Neuron (in vitro differentiated cells): ENCODE data around the gene DHRS2.

Source experiments
- H2AFZ ChIP-seq: one replicate; pipeline ENCODE4 v1.6.1; 2013; ENCODE audit warnings: low read depth, mild to moderate bottlenecking, inconsistent platforms, low read length, moderate library complexity
- H3K27me3 ChIP-seq: one replicate; pipeline ENCODE4 v1.6.1; 2013; ENCODE audit warnings: low read length; ENCODE audit not compliant: insufficient read depth
- H3K36me3 ChIP-seq: one replicate; pipeline ENCODE4 v1.6.1; 2013; ENCODE audit warnings: low read length; ENCODE audit not compliant: insufficient read depth
- H3K4me1 ChIP-seq: one replicate; pipeline ENCODE4 v1.6.1; 2013; ENCODE audit warnings: low read length; ENCODE audit not compliant: insufficient read depth
- H3K4me3 ChIP-seq: 2 replicates; pipeline ENCODE4 v1.5.1; 2013; ENCODE audit warnings: mild to moderate bottlenecking, low read length, moderate library complexity
- H3K9me3 ChIP-seq: one replicate; pipeline ENCODE4 v1.6.1; 2013; ENCODE audit warnings: low read length

DHRS2 gene

GRCh38 chr14:23641180-23641914 is 5.2 kb downstream of the DHRS2 start:
- no peak overlapping the region for H2AFZ ChIP-seq
- no peaks in the 10 kb centered on the region for H3K4me1 ChIP-seq
- peaks cover 9% of the 10 kb centered on the region for H3K27me3 ChIP-seq
- H3K9me3 ChIP-seq = no peaks in the 10 kb centered on the region
- H3K36me3 ChIP-seq = no peaks in the 10 kb centered on the region
- no peak overlapping the region for H3K4me3 ChIP-seq

GRCh38 chr14:23641915-23642588 is 5.9 kb downstream of the DHRS2 start:
- peaks cover 9% of the 10 kb centered on the region for H3K27me3 ChIP-seq
- no peaks in the 10 kb centered on the region for H3K36me3 ChIP-seq
- no peak overlapping the region for H2AFZ ChIP-seq
- H3K9me3 ChIP-seq = no peaks in the 10 kb centered on the region
- no peaks in the 10 kb centered on the region for H3K4me1 ChIP-seq
- no peak overlapping the region for H3K4me3 ChIP-seq

- Histone ChIP-seq H3K27me3 (peaks cover 16% of the 10 kb centered on the region), H3K36me3 (no peaks in the 10 kb centered on the region), H2AFZ (no peak overlapping the region), H3K9me3 (no peaks in the 10 kb centered on the region), H3K4me3 (no peak overlapping the region), H3K4me1 (no peaks in the 10 kb centered on the region)
Observed at GRCh38 chr14:23643533-23644194, 7.5 kb downstream of the DHRS2 start.

GRCh38 chr14:23644195-23644918 is 8.2 kb downstream of the DHRS2 start:
- Histone ChIP-seq H3K9me3 (no peaks in the 10 kb centered on the region), H3K4me3 (no peak overlapping the region), H3K36me3 (no peaks in the 10 kb centered on the region), H2AFZ (no peak overlapping the region), H3K27me3 (peaks cover 22% of the 10 kb centered on the region), H3K4me1 (no peaks in the 10 kb centered on the region)

GRCh38 chr14:23644919-23645336 is 8.8 kb downstream of the DHRS2 start:
- no peaks in the 10 kb centered on the region for H3K9me3 ChIP-seq
- no peak overlapping the region for H2AFZ ChIP-seq
- H3K4me3 ChIP-seq = no peak overlapping the region
- H3K36me3 ChIP-seq = no peaks in the 10 kb centered on the region
- no peaks in the 10 kb centered on the region for H3K4me1 ChIP-seq
- H3K27me3 ChIP-seq = peaks cover 27% of the 10 kb centered on the region

- Histone ChIP-seq H3K36me3 (no peaks in the 10 kb centered on the region), H3K4me1 (no peaks in the 10 kb centered on the region), H2AFZ (no peak overlapping the region), H3K27me3 (peaks cover 31% of the 10 kb centered on the region), H3K4me3 (no peak overlapping the region), H3K9me3 (no peaks in the 10 kb centered on the region)
Observed at GRCh38 chr14:23645504-23645811, 9.3 kb downstream of the DHRS2 start.

GRCh38 chr14:23645812-23646647 is 9.9 kb downstream of the DHRS2 start:
- Histone ChIP-seq H3K4me1 (no peaks in the 10 kb centered on the region), H3K4me3 (no peak overlapping the region), H2AFZ (no peak overlapping the region), H3K27me3 (peaks cover 35% of the 10 kb centered on the region), H3K36me3 (no peaks in the 10 kb centered on the region), H3K9me3 (no peaks in the 10 kb centered on the region)

GRCh38 chr14:23646648-23647549 is 10.7 kb downstream of the DHRS2 start:
- peaks cover 40% of the 10 kb centered on the region for H3K27me3 ChIP-seq
- H3K4me3 ChIP-seq = no peak overlapping the region
- H3K4me1 ChIP-seq = no peaks in the 10 kb centered on the region
- H3K9me3 ChIP-seq = no peaks in the 10 kb centered on the region
- no peak overlapping the region for H2AFZ ChIP-seq
- no peaks in the 10 kb centered on the region for H3K36me3 ChIP-seq

GRCh38 chr14:23647619-23648018 is 11.5 kb downstream of the DHRS2 start:
- no peaks in the 10 kb centered on the region for H3K4me1 ChIP-seq
- no peak overlapping the region for H2AFZ ChIP-seq
- H3K4me3 ChIP-seq = no peak overlapping the region
- peaks cover 42% of the 10 kb centered on the region for H3K27me3 ChIP-seq
- no peaks in the 10 kb centered on the region for H3K9me3 ChIP-seq
- H3K36me3 ChIP-seq = no peaks in the 10 kb centered on the region

- H3K9me3 ChIP-seq = no peaks in the 10 kb centered on the region
- H3K36me3 ChIP-seq = no peaks in the 10 kb centered on the region
- H2AFZ ChIP-seq = no peak overlapping the region
- H3K4me3 ChIP-seq = no peak overlapping the region
- H3K27me3 ChIP-seq = peaks cover 38% of the 10 kb centered on the region
- H3K4me1 ChIP-seq = no peaks in the 10 kb centered on the region
Observed at GRCh38 chr14:23648764-23649460, 12.7 kb downstream of the DHRS2 start.

GRCh38 chr14:23650506-23650905 is 14.3 kb downstream of the DHRS2 start:
- H3K36me3 ChIP-seq = no peaks in the 10 kb centered on the region

More at GRCh38 chr14:23650506-23650905, 14.3 kb downstream of the DHRS2 start:
- Histone ChIP-seq H3K4me1 (no peaks in the 10 kb centered on the region), H3K27me3 (peaks cover 42% of the 10 kb centered on the region), H3K9me3 (no peaks in the 10 kb centered on the region), H2AFZ (no peak overlapping the region), H3K4me3 (no peak overlapping the region)
